Measurements from ENCODE around the gene SUMO4. TPM values are rescaled to one million over a fixed set of nuclear protein-coding genes. Genes with fewer than 3 reads are reported as not detected.

The SUMO4 gene
- total RNA-seq (ENCODE audit: low replicate concordance): 0.70 and 1.1 TPM in 2 replicates

GRCh38 chr6:149400050-149400449 is at the start of gene SUMO4:
Gene SUMO4, plus strand, starts transcription at chr6:149400262. Its CDS starts 130 bp downstream, at chr6:149400392.

Other genes starting within 250 kb of the SUMO4 start
- gene TAB2, start 82.5 kb upstream of the SUMO4 start, total RNA-seq (ENCODE audit: low replicate concordance): 11.3 and 15.5 TPM in 2 replicates
- gene ZC3H12D, start 84.8 kb downstream of the SUMO4 start, total RNA-seq (ENCODE audit: low replicate concordance): 0.23 TPM in 1 of 2 replicates, not detected in the other
- gene PPIL4, start 145.8 kb downstream of the SUMO4 start, total RNA-seq (ENCODE audit: low replicate concordance): 13.9 and 24.8 TPM in 2 replicates
- 32.9 and 52.8 TPM in 2 replicates for gene GINM1, start 166.1 kb downstream of the SUMO4 start, total RNA-seq (ENCODE audit: low replicate concordance)
- gene KATNA1, start 248.5 kb downstream of the SUMO4 start, total RNA-seq (ENCODE audit: low replicate concordance): 23.9 and 32.2 TPM in 2 replicates